ENCODE data around the gene DMBT1. TPM values are rescaled to one million over a fixed set of nuclear protein-coding genes. Genes with fewer than 3 reads are reported as not detected.

The DMBT1 gene
- total RNA-seq, 4 donors from 2014 or later: 0.33 TPM; not detected in 3

DNA sequence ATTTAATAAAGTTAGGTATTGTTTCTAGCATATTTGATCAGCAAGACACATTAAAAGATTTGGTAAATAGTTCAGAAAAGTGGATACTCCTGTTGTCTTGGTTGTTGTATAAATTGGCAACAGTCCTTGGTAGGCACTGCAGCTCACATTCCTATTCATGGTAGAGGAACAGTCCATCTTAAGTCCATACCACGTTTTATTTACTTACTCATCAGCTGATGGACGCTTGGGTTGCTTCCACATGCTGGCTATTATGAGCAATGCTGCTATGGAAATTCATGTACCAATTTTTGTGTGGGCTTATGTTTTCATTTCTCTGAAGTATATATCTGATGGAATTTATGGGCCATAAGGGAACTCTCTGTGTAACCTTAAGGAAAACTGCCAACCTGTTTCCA, 95.8 kb downstream of the DMBT1 start:
- TF ChIP-seq, protein P1, sequence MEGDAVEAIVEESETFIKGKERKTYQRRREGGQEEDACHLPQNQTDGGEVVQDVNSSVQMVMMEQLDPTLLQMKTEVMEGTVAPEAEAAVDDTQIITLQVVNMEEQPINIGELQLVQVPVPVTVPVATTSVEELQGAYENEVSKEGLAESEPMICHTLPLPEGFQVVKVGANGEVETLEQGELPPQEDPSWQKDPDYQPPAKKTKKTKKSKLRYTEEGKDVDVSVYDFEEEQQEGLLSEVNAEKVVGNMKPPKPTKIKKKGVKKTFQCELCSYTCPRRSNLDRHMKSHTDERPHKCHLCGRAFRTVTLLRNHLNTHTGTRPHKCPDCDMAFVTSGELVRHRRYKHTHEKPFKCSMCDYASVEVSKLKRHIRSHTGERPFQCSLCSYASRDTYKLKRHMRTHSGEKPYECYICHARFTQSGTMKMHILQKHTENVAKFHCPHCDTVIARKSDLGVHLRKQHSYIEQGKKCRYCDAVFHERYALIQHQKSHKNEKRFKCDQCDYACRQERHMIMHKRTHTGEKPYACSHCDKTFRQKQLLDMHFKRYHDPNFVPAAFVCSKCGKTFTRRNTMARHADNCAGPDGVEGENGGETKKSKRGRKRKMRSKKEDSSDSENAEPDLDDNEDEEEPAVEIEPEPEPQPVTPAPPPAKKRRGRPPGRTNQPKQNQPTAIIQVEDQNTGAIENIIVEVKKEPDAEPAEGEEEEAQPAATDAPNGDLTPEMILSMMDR (IDR thresholded peaks at IDR 0.05; ENCODE audit: low read depth): no peak

GRCh38 chr10:122656741-122657140, 96.2 kb downstream of the DMBT1 start:
- TF ChIP-seq, protein P1 (IDR thresholded peaks at IDR 0.05; ENCODE audit: low read depth): no peak

DNA sequence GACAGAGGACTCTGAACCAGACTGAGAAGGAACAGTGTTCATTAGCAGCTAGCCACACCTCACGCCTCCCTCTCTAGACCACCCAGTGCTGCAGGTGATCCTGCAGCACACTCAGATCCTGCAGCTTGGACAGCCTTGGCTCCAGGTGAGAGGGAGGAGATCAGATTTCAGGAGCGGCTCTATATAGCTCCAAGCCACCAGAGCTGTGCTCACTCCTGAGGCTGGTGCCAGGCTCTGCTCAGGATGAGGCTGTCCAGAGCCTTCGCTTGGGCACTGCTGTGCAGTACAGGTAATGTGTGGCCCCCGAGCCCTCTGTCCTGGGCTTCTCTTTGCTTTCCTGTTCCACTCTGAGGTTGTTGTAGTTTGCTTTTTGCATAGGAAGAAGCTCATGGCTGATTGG, 96.7 kb downstream of the DMBT1 start:
- TF ChIP-seq, protein P1 (IDR thresholded peaks at IDR 0.05; ENCODE audit: low read depth): no peak

- TF ChIP-seq, protein P1 (IDR thresholded peaks at IDR 0.05; ENCODE audit: low read depth): no peak
These were observed 97.2 kb downstream of the DMBT1 start for GRCh38 chr10:122657729-122658128.

- TF ChIP-seq, protein P1 (IDR thresholded peaks at IDR 0.05; ENCODE audit: low read depth): no peak
These were observed 97.9 kb downstream of the DMBT1 start for GRCh38 chr10:122658356-122659049.

GRCh38 chr10:122659126-122659525, 98.6 kb downstream of the DMBT1 start:
- TF ChIP-seq, protein P1 (IDR thresholded peaks at IDR 0.05; ENCODE audit: low read depth): no peak

GRCh38 chr10:122659651-122660050, 99.1 kb downstream of the DMBT1 start:
- TF ChIP-seq, protein P1 (IDR thresholded peaks at IDR 0.05; ENCODE audit: low read depth): no peak
